Stimulated activated CD4-positive, alpha-beta T cell treated with anti-CD3 and anti-CD28 coated beads, Interleukin-2, amount 100 ng/mL, for 4 hours (primary cell): Measurements from ENCODE around the gene AGPAT2.

Experiments used
- DNase-seq: peaks from one replicate; pipeline ENCODE4 v3.0.0-alpha.2; 2020; ENCODE audit warnings: low read depth

The AGPAT2 gene

GRCh38 chr9:136687721-136688223, 515 bp upstream of the AGPAT2 start:
- DNase-seq: no peak

- no peak for DNase-seq
Measured at GRCh38 chr9:136686534-136686793, 793 bp downstream of the AGPAT2 start.

GRCh38 chr9:136685790-136686533, 1.3 kb downstream of the AGPAT2 start:
- DNase-seq: no peak

GRCh38 chr9:136685216-136685615, 2.0 kb downstream of the AGPAT2 start:
- DNase-seq: no peak

GRCh38 chr9:136684799-136685198, 2.5 kb downstream of the AGPAT2 start:
- DNase-seq: no peak

- no peak for DNase-seq
Measured at GRCh38 chr9:136684339-136684738, 2.9 kb downstream of the AGPAT2 start.

- DNase-seq: no peak
Measured at GRCh38 chr9:136683755-136684154, 3.5 kb downstream of the AGPAT2 start.

GRCh38 chr9:136683173-136683745, 4.0 kb downstream of the AGPAT2 start:
- DNase-seq: no peak

- DNase-seq: no peak
Measured at GRCh38 chr9:136682710-136683109, 4.5 kb downstream of the AGPAT2 start.

GRCh38 chr9:136681945-136682699, 5.1 kb downstream of the AGPAT2 start:
- DNase-seq: no peak

- no peak for DNase-seq
Measured at GRCh38 chr9:136681029-136681428, 6.2 kb downstream of the AGPAT2 start.

- DNase-seq: no peak
Measured at GRCh38 chr9:136679431-136679941, 7.8 kb downstream of the AGPAT2 start.

GRCh38 chr9:136678624-136679023, 8.6 kb downstream of the AGPAT2 start:
- no peak for DNase-seq

- no peak for DNase-seq
Measured at GRCh38 chr9:136678034-136678433, 9.2 kb downstream of the AGPAT2 start.

- no peak for DNase-seq
Measured at GRCh38 chr9:136676920-136677686, 10.2 kb downstream of the AGPAT2 start.

- DNase-seq: no peak
Measured at GRCh38 chr9:136676297-136676794, 10.9 kb downstream of the AGPAT2 start.

GRCh38 chr9:136675477-136676296, 11.6 kb downstream of the AGPAT2 start:
- no peak for DNase-seq

- DNase-seq: no peak
Measured at GRCh38 chr9:136674786-136675349, 12.4 kb downstream of the AGPAT2 start.

- no peak for DNase-seq
Measured at GRCh38 chr9:136673975-136674785, 13.1 kb downstream of the AGPAT2 start.
